Measurements from ENCODE around the gene KRT12. TPM values are rescaled to one million over a fixed set of nuclear protein-coding genes. Genes with fewer than 3 reads are reported as not detected.
A peak's percentile ranks its signal among the peaks of the same experiment; 100 is the strongest.

The KRT12 gene
- polyA plus RNA-seq, 1 donor (not counting 4 experiments of a cell fraction or from before 2014, with no cell fraction given) = not detected

DNA sequence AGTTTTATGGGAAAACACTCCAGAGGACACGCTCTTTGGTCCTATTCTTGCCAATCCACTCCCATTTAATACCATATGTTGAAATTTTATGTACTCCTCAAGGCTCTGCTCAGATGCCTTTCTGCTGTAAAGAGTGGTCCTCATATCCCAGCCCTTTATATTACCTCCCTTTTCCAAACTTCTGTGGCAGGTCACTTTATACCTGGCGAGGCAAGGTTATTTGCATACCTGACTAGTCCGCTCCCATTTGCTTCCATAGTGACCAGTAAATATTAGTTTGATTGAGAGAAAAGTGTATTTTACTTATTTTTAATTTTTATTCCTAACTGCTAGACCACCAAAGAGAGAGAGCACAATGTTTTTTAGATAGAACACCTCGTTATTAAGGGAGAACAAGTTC is 17.3 kb downstream of the KRT12 start:
- dilution Hi-C loops (cut with MboI; ENCODE audit: extremely low pct_ligation_motif_present, low sequenced_read_pairs) = no loop called here
- Histone ChIP-seq H3K4me1 (ENCODE audit: control insufficient read depth, extremely low read depth, insufficient read depth, low read length) (peaks cover 24% of the 10 kb centered on the region), H3K9me3 (ENCODE audit: control insufficient read depth, low read depth, low read length) (no peaks in the 10 kb centered on the region), H3K9me1 (ENCODE audit: control insufficient read depth, extremely low read depth, insufficient read depth, low read length) (no peaks in the 10 kb centered on the region), H3K4me2 (ENCODE audit: control insufficient read depth, extremely low read depth, insufficient read depth, low read depth, low read length) (peak overlapping the region; percentile 2), H3K4me3 (ENCODE audit: control insufficient read depth in 2 of 3, extremely low read depth in 1 of 3, insufficient read depth in 2 of 3, low read depth in 1 of 3, low read length in 3 of 3) (no peak overlapping the region), H2AFZ (ENCODE audit: control insufficient read depth, low read length) (no peak overlapping the region), H3K27me3 (ENCODE audit: control insufficient read depth, extremely low read depth, insufficient read depth, low read length) (no peaks in the 10 kb centered on the region), H4K20me1 (ENCODE audit: control insufficient read depth, extremely low read depth, insufficient read depth, low read length) (no peaks in the 10 kb centered on the region), H3K36me3 (ENCODE audit: control insufficient read depth in 2 of 2, extremely low read depth in 1 of 2, insufficient read depth in 2 of 2, low read length in 2 of 2) (no peaks in the 10 kb centered on the region), H3K9ac (ENCODE audit: control insufficient read depth, extremely low read depth, insufficient read depth, low read length) (no peak overlapping the region), H3K79me2 (ENCODE audit: control insufficient read depth, insufficient read depth, low read length) (no peaks in the 10 kb centered on the region), H3K27ac (ENCODE audit: control insufficient read depth, insufficient read depth, low read length) (peak overlapping the region; percentile 23)
- FAIRE-seq = no peak
- no peak for TF ChIP-seq CTCF (optimal IDR thresholded peaks at IDR 0.05 in 1 of 3, IDR thresholded peaks at IDR 0.05 in 1 of 3, conservative IDR thresholded peaks at IDR 0.05 in 1 of 3; ENCODE audit: extremely low read depth in 1 of 3, insufficient read depth in 2 of 3, low read length in 3 of 3)
- no peak for TF ChIP-seq EZH2 (IDR thresholded peaks at IDR 0.05; ENCODE audit: low read length)
- no peak for DNase-seq (ENCODE audit: low read depth, low spot score)

- TF ChIP-seq CTCF (optimal IDR thresholded peaks at IDR 0.05 in 1 of 3, IDR thresholded peaks at IDR 0.05 in 1 of 3, conservative IDR thresholded peaks at IDR 0.05 in 1 of 3; ENCODE audit: extremely low read depth in 1 of 3, insufficient read depth in 2 of 3, low read length in 3 of 3) (no peak), EZH2 (IDR thresholded peaks at IDR 0.05; ENCODE audit: low read length) (no peak)
- H3K4me3 ChIP-seq (ENCODE audit: control insufficient read depth in 2 of 3, extremely low read depth in 1 of 3, insufficient read depth in 2 of 3, low read depth in 1 of 3, low read length in 3 of 3) = no peak overlapping the region
- no peak overlapping the region for H3K9ac ChIP-seq (ENCODE audit: control insufficient read depth, extremely low read depth, insufficient read depth, low read length)
- no peak overlapping the region for H3K4me2 ChIP-seq (ENCODE audit: control insufficient read depth, extremely low read depth, insufficient read depth, low read depth, low read length)
- H4K20me1 ChIP-seq (ENCODE audit: control insufficient read depth, extremely low read depth, insufficient read depth, low read length) = no peaks in the 10 kb centered on the region
- H3K9me3 ChIP-seq (ENCODE audit: control insufficient read depth, low read depth, low read length) = no peaks in the 10 kb centered on the region
- no peak overlapping the region for H3K27ac ChIP-seq (ENCODE audit: control insufficient read depth, insufficient read depth, low read length)
- H3K4me1 ChIP-seq (ENCODE audit: control insufficient read depth, extremely low read depth, insufficient read depth, low read length) = peaks cover 17% of the 10 kb centered on the region
- no peaks in the 10 kb centered on the region for H3K36me3 ChIP-seq (ENCODE audit: control insufficient read depth in 2 of 2, extremely low read depth in 1 of 2, insufficient read depth in 2 of 2, low read length in 2 of 2)
- no peaks in the 10 kb centered on the region for H3K79me2 ChIP-seq (ENCODE audit: control insufficient read depth, insufficient read depth, low read length)
- no peaks in the 10 kb centered on the region for H3K27me3 ChIP-seq (ENCODE audit: control insufficient read depth, extremely low read depth, insufficient read depth, low read length)
- no peak for FAIRE-seq
- DNase-seq (ENCODE audit: low read depth, low spot score) = no peak
- no peaks in the 10 kb centered on the region for H3K9me1 ChIP-seq (ENCODE audit: control insufficient read depth, extremely low read depth, insufficient read depth, low read length)
- dilution Hi-C loops (cut with MboI; ENCODE audit: extremely low pct_ligation_motif_present, low sequenced_read_pairs) = no loop called here
- no peak overlapping the region for H2AFZ ChIP-seq (ENCODE audit: control insufficient read depth, low read length)
Measured at GRCh38 chr17:40848583-40849235, 18.3 kb downstream of the KRT12 start.
